GM19239 (cell line): ENCODE data around the gene PNRC2.
A peak's percentile ranks its signal among the peaks of the same experiment; 100 is the strongest.

ENCODE experiments used
- DNase-seq: peaks from one replicate; pipeline ENCODE4 v3.0.0; 2011; ENCODE audit warnings: low spot score; ENCODE audit not compliant: insufficient read length
- FAIRE-seq: peaks from 2 replicates; lab custom pipeline; 2011; peaks lifted over from hg19 to GRCh38; lab: Jason Lieb, UNC

Gene PNRC2, protein sequence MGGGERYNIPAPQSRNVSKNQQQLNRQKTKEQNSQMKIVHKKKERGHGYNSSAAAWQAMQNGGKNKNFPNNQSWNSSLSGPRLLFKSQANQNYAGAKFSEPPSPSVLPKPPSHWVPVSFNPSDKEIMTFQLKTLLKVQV

DNA sequence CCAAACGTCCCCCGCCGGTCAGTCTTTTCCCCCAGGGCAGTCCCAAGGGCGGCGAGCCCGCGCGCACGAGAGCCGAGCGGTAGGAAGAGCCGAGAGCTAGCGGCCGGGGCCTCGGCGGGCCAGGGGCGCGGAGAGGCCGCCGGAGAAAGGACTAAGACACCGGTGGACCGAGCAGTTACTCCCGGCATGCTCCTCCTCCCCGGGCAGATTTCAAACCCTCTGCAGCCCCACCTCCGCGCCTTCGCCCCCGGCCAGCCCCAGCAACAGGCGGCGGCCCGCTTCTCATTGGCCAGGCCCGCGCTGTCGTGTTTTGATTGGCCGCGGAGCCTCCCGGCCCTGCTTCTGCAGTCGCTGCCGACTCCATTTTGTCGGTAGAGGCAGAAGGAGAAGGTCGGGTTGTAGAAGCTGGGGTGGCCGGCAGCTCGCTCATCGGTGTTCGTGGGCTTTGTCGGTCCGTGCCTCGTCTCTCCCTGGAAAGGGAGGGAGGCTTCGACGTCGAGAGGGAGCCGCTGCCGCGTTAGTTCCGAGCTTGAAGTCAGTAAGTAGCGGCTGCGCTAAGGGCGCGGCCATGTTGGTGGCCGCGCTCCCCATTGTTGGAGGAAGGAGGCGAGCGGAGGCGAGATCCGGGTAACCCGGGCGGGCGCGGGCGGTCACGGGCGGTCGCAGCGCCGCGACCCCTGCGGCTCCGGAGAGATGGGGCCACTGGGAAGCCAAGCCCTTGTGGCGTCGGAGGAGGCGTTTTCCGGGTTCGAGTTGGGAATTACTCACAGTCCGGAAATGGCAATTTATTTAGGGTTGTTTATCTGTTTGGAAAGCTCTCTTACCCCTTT lies at the start of gene PNRC2:
Gene PNRC2, plus strand, starts transcription at position 368 of the 830 bp plus-strand sequence. CDS start 1,630 bp downstream, outside the sequence.
- DNase-seq (peak; percentile 75), FAIRE-seq (peak; percentile 96)

DNA sequence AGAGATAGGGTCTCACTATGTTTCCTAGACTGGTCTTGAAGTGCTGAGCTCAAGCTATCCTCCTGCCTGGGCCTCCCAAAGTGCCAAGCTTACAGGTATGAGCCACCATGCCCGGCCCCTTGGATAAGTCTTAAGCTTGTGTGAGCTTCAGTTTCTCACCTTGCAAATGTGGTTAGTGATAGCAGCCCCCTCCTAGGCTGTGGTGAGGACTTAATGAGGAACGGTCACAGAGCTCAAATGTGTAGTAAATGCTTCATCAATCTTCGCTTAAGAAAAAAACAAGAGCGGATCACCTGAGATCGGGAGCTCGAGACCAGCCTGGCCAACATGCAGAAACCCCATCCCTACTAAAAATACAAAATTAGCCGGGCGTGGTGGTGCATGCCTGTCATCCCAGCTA lies 49.5 kb upstream of the PNRC2 start:
- no peak for DNase-seq
- FAIRE-seq: peak; percentile 56

DNA sequence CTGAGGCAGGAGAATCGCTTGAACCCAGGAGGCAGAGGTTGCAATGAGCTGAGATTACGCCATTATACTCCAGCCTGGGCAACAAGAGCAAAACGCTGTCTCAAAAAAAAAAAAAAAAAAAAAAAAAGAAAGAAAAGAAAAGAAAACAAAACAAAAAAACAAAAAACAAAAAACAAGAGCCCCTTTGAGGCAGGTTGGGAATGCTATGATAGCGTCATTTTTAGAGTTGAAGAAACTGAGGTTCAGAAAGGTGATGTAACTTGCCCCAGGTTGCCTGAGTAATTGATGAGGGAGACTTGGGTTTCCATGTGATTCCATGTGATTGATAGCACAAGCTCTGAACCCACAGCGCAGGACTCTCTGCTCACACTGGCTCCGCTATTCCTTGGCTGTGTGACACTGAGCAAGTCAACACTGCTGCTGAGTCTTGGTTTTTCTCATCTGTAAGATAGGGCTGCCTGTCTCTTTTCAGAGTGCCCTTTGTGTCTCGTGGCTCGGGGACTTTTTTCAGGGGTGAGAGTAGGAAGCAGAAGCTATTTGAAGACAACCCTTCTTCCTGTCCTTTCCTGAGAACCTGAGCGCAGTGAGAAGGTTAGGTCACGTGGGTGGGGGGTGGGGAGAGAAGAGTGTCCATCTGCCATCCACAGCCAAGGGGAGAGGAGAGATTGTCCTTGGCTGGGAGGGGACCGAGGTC lies 48.9 kb upstream of the PNRC2 start:
- DNase-seq: no peak
- peak; percentile 86 for FAIRE-seq

DNA sequence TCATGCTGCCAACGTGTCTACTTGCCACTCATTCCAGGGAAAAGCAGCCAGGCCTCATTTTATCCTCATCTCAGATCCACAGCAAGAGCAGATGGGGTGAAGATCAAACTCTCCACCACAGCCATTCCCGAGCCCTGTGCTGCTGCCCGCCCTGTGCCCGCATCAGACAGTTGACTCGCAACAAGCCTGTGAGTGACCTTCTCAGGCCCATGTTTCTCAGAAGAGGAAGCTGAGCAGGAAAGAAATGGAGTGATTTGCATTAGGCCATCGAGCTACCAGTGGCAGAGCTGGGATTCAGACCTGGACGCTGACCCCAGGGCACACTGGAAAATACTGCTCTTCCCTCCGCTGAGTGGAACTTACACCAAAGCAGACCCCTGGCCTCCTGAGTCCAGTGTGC lies 47.7 kb upstream of the PNRC2 start:
- FAIRE-seq: no peak
- no peak for DNase-seq

DNA sequence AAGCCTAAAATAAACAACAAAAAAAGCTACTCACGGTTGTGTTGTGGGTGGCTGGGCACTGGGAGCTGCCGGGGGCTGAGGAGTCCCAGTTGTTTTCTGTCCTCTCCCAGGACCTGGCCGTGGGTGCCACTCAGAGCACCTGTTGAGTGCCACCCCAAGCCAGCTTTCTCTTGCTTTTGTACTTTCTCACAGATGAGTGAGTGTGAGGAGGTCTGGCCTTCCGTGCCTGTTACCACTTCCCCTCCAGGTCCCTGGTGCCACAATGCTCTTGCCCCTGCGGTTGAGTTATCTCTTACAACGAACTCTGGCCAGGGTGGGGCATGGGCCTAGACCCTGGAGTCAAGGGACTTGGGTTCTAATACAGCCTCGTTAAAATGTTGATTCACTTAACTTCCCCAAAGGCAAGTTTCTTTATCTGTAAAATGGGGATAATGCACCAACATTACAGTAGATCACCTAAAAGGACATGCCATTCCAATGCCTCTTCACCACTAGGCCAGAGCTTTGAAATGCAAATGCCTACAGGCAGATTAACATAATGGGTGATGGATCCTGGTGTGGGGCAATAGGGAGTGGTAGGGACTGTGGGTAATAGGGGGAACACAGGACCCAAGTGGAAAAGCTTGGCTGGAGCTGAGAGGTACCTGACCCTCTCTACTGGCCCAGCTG lies 46.3 kb upstream of the PNRC2 start, which contains the start of gene CNR2:
Gene CNR2, minus strand, starts transcription at position 151 of the 669 bp plus-strand sequence. CDS start 37,745 bp downstream, outside the sequence.
- no peak for DNase-seq
- peak; percentile 80 for FAIRE-seq

DNA sequence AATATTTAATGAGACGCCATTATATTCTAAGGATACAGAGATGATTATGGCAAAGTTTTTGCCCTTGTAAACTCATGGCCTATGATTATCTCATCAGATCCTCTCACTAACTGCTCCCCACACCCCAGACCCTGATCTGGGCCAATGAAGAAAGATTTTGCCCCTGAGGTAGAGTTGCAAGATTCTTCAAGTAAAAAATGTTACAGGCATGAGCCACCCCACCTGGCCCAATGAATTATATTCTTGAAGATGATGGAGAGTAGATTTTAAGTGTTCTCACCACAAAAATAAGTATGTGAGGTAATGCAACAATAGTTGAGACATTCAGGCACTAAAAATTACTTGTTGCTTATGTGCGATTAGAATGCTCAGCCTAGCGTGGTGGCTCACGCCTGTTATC lies 44.7 kb upstream of the PNRC2 start:
- DNase-seq: no peak
- no peak for FAIRE-seq

DNA sequence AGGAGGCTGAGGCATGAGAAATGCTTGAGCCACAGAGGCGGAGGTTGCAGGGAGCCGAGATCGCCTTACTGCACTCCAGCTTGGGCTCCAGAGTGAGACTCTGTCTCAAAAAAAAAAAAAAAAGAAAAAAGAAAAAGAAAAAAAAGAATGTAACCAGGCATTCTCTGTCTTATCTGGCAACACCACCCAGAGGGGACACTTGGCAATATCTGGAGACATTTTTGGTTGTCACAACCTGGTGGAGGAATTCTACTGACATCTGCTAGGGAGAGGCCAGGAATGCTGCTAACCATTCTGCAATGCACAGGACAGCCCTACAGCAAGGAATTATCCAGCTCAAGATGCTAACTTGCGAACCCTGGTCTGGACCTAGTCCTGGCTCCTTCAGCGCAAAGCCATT lies 44.2 kb upstream of the PNRC2 start:
- FAIRE-seq: no peak
- no peak for DNase-seq

DNA sequence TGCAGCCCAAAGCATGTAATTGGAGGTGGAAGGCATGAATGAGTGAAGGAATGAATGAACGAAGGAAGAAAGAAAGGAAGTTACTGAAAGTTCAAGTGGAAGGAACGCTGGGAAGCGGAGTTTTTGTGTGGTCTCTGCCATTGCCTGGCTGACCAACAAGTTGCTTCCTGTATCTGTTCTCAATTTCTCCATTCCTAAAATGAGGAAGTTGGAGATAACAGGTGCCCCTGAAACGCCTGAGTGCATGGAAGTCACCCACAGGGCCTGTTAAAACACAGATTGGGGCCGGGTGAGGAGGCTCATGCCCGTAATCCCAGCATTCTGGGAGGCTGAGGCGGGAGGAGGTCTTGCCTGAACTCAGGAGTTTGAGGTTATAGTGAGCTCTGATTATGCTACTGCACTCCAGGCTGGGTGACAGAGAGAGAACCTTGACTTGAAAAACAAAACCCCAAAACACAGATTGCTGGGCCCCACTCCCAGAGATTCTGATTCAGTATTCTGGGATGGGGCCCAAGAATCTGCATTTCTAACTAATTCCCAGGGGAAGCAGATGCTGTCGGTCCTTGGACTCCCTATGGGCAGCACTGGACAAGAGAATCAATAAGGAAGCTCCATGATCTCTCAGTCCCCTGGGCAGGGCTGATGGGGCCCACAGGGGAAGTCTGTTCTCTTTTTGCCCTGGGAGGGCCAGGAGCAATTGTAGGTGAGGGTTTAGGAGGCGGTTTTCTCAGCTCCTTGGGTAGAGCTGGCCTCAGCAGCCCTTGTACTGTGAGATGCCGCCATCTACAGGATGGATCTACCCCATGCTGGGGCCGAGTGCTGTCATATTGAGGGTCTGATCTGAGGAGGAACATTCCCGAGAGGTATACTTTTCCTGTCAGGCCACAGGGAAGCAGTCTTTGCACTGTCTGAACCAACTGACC lies 43.2 kb upstream of the PNRC2 start:
- FAIRE-seq: peak; percentile 94
- peak; percentile 65 for DNase-seq

DNA sequence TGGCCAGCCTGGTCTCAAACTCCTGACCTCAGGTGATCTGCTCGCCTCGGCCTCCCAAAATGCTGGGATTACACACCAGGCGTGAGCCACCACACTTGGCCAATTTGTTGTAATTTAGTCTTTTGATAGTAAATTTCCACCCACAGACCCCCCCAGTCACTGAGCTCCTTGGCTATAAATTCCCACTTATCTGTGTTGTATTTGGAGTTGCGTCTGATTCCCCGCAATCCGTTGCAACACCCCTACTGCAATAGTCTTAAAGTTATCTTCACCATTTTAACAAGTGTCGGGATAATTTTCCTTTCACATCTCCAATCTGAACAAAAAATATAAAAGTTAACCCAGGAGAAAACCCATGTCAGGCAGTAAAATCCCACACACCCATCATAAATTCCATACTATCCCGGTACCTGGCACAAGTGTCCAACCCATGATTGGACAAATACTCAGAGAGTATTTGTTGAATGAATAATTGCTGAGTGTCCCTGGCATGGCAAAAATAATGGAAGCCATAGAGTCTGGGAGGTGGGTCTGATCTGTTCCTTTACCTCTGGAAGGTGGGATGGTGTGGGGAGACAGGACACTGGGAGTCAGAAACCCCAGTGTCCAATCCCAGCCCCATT lies 37.2 kb upstream of the PNRC2 start:
- no peak for DNase-seq
- no peak for FAIRE-seq

DNA sequence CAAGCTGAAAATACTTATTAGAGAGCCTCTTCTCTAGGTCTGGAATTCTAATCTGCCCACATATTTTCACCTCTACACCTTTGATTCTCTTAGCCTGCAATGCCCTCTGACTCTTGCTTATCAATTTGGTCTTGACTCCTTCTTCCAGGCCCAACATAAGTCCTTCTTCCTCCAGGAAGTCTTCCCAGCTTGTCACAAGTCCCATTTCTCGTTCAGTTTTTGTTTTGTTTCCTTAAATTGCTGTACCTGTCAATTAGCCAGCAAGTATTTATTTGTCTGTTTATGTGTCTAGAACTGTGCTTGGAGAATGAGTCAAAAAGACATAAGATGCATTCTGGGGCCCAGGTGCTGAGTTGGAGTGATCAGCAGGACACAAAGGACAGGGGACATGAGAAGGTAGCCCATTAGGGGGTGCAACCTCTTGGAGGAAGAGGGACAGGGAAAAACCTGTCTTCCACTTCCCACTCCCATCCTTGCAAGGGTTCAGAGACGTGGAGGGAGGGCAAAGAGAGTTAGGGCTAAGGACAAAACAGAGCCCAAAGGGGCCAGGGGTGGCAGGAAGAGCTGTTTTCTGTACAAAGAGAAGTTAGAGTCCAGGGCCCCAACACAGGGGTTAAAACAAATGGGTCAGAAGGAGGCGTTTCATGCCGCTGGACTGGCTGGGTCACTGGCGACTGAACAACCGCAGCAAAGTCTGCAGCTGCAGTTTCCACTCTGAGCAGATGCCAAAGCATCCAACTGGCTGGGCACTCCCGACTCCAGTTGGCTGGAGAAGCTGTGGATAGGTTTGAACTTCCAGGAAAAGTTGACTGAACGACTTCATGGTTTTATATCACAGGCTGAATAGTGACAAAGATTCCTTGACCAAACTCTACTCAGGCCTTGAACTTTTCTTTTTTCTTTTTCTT lies 35.8 kb upstream of the PNRC2 start:
- FAIRE-seq (no peak), DNase-seq (no peak)

DNA sequence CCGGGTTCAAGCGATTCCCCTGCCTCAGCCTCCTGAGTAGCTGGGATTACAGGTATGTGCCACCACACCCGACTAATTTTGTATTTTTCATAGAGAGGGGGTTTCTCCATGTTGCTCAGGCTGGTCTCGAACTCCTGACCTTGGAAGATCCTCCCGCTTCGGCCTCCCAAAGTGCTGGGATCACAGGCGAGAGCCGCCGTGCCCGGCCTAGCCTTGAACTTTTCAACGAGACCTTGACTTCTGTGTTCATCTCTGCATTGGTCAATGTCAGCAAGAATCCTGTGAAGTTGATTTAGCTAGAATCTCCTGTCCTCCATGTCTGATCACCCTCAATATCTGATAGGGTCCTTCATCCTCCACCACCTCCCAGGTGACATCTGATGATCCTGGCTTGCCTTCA lies 35.0 kb upstream of the PNRC2 start:
- FAIRE-seq: no peak
- DNase-seq: no peak

DNA sequence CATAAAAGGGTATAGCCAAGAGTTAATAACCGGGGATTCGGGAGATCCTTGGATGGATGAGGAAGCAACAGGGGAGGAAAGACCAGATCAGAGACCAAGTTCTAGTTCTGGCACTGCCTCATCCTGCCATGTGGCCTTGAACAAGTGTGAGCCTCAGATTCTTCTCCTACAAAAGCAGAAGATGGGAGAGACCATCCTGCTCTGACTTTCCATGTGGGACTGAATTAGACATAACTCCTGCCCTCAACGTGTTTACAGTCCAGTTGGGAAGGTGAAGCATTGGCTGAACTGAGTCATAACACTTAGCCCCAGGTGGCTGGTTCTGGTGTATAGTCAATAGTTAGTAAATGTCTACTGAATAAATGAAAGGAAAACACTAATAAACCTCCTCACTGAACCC lies 34.3 kb upstream of the PNRC2 start:
- no peak for FAIRE-seq
- no peak for DNase-seq

DNA sequence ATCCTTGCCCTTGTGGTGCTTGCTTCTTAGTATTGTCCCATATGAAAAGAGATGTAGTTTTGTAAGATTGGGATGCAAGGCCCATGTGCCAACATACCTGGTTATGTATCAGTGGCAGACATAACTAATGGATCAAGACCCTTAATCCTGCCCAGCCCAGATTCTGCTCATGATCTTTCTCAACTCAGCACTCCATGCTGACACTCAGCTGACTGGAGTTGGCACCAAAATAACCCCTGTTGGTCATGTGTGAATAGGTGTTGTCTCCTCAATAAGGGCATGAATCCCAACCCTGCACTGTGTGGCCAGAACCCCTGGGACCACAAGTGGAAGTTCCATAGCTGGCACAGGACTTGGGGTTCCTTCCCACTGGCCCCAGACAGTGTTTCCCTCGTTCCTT lies 32.5 kb upstream of the PNRC2 start:
- DNase-seq (no peak), FAIRE-seq (no peak)

DNA sequence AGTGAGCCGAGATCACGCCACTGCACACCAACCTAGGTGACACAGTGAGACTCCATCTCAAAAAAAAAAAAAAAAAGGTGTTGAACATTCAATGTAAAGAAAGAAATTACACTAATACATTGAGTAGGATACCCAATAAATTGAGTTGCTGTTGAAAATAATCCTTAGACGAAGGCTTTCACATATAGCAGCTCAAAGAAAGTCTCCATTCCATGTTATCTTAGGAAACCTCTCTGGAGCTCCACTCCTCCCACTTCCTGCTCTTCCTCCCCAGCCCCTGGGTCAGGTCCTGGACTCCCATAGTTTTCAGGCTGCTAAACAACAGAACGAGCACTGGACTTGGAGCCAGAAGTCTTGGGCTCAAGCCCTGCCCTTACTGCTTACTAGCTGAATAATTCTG lies 30.8 kb upstream of the PNRC2 start:
- FAIRE-seq (no peak), DNase-seq (no peak)

DNA sequence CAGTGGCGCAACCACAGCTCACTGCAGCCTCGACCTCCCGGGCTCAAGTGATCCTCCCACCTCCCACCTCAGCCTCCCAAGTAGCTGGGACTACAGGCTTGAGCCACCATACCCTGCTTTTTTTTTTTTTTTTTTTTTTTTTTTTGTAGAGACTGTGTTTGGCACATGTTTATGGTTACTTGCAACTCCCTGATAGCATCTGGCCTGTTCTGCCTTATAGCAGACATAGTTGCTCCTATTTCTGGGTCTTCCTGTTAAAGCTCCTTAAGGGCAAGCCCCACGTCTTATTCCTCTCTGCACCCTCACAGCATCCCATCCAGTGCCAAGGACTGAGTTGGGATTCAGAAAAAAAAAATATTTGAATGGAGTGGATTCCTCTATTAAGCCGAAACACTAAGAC lies 29.4 kb upstream of the PNRC2 start:
- no peak for FAIRE-seq
- no peak for DNase-seq

DNA sequence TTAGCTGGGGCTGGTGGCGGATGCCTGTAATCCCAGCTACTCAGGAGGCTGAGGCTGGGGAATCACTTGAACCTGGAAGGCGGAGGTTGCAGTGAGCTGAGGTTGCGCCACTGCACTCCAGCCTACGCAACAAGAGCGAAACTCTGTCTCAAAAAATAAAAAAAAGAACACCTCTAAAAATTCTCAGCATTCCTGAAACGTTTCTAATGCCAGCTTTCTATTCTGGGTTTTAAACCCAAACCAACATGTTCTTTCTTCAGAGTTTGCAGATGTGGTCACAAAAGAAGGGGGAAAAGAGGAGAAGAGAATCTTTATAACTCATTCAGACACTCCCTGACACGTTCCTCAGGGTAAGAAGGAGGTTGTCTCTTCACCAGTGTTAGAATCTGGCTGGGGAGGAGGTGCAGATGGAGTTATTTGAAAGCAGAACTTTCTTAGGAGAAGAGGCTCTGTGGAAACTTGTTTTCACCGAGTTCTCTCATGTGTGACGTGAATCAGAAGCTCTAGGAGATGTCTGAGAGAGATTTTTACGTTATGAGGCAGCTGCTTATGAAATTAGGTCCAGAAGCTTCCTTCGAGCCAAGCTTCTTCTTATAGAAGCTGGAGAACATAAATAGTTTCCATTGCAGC lies 28.7 kb upstream of the PNRC2 start:
- peak; percentile 76 for FAIRE-seq
- DNase-seq: no peak

DNA sequence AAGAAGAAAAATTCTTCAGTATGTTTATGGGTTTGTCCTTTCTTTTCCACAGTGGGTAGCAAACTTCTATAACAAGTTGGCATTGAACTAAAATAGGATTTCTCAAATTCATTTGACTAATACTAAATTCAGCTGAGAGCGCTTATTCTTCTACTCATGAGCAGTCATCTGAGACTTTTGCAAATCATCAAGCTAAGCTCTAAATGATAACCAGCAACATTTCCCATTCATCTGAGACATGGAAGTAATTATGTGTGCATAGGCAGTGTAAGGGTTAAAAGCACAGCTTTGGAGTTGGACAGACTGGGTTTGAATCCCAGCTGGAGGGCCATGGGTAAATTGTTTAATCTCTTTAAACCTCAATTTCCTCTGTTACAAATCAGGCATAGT lies 28.1 kb upstream of the PNRC2 start:
- DNase-seq (no peak), FAIRE-seq (no peak)
